GM18517 (cell line): ENCODE results near the gene PPARA.

Source experiments
- ATAC-seq: cut with Tn5 transposase; IDR thresholded peaks from one replicate; pipeline ENCODE4 v1.9.1; 2021; ENCODE audit warnings: mild to moderate bottlenecking, moderate library complexity; ENCODE audit not compliant: unreplicated experiment

PPARA gene

GRCh38 chr22:46290121-46290842 is 140.0 kb downstream of the PPARA start:
- ATAC-seq, result no peak

DNA sequence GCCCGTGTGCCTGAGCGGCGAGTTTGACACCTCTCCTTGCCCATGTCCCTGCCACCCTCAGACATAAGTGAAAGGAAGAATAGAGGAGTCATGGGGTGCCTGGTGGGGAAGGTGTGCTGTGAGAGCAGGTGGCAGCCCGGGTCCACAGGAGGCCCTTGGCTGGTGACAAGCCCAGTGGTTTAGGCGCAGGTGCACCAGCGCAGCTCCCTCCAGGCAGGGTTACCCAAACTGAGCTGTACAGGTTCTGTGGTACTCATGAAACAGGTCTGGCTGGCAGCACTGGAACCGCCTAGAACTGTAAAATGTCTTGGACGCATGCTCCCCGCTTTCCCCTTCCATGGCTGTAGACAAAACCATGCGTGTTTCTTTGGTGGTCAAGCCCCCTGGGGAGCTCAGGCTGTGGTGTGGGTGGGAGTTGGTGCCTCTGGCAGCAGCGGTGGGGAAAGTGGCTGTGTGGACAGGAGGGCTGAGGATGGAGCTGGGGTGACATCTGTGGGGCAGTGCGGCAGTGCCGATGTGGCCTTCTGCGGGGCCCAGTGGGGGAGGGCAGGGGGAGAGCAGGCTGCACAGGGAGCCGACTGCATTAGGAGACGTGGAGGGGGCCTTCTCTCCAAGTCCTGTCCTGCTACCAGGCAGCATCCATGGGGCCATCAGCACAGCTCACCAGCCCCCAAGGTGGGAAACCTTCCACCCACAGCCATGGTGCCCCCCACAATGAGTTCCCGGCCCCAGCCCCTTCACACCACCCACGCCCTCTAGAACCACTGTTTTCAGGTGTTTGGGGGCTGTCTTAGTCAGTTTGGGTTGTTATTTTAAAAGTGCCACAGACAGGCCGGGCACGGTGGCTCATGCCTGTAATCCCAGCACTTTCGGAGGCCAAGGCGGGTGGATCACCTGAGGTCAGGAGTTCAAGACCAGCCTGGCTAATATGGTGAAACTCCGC is 140.8 kb downstream of the PPARA start:
- no peak for ATAC-seq

DNA sequence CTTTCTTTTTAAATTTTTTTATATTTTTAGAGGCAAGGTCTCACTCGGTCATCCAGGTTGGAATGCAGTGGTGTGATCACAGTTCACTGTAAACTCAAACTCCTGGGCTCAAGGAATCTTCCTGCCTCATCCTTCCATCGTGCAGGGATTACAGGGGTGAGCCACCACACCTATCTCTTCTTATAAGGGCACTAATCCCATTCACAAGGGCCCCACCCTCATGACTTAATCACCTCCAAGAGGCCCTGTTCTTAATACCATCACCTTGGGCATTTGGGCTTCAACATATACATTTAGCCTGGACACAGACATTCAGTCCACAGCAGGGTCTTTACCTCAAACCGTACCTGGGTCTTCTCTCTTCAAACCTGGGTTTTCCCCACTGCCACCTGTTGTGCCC is 141.8 kb downstream of the PPARA start:
- ATAC-seq, result no peak

GRCh38 chr22:46292732-46293131 is 142.4 kb downstream of the PPARA start:
- ATAC-seq, result no peak
